Cardiac fibroblast (primary cell): Measurements from ENCODE around the gene SMURF1.
A peak's percentile ranks its signal among the peaks of the same experiment; 100 is the strongest.

Experiments used
- DNase-seq, 2 donors: peaks; one replicate each; pipeline versions ENCODE4 v3.0.0 to v3.0.0-alpha.2; 2010; ENCODE audit warnings: low read depth in 2 of 2
- H3K4me3 ChIP-seq, 2 donors: replicated peaks in 1 of 2; 1 replicate in 1 of 2; 2 replicates in 1 of 2; pipeline ENCODE4 v1.5.1; 2011; ENCODE audit warnings: low read depth in 2 of 2, low read length in 2 of 2, mild to moderate bottlenecking in 2 of 2, moderate library complexity in 1 of 2
- TF ChIP-seq, protein P1 (sequence below): IDR thresholded peaks from one replicate; pipeline ENCODE4 v1.5.1; 2011; ENCODE audit warnings: low read depth, mild to moderate bottlenecking, low read length, inconsistent platforms

The SMURF1 gene

GRCh38 chr7:99094401-99094800 is 49.5 kb downstream of the SMURF1 start:
- no peak for DNase-seq
- TF ChIP-seq, protein P1, sequence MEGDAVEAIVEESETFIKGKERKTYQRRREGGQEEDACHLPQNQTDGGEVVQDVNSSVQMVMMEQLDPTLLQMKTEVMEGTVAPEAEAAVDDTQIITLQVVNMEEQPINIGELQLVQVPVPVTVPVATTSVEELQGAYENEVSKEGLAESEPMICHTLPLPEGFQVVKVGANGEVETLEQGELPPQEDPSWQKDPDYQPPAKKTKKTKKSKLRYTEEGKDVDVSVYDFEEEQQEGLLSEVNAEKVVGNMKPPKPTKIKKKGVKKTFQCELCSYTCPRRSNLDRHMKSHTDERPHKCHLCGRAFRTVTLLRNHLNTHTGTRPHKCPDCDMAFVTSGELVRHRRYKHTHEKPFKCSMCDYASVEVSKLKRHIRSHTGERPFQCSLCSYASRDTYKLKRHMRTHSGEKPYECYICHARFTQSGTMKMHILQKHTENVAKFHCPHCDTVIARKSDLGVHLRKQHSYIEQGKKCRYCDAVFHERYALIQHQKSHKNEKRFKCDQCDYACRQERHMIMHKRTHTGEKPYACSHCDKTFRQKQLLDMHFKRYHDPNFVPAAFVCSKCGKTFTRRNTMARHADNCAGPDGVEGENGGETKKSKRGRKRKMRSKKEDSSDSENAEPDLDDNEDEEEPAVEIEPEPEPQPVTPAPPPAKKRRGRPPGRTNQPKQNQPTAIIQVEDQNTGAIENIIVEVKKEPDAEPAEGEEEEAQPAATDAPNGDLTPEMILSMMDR: no peak
- H3K4me3 ChIP-seq: no peak overlapping the region

GRCh38 chr7:99092064-99092720 is 51.7 kb downstream of the SMURF1 start:
- TF ChIP-seq, protein P1: no peak
- H3K4me3 ChIP-seq: no peak overlapping the region
- DNase-seq: no peak

GRCh38 chr7:99090771-99091542 is 53.0 kb downstream of the SMURF1 start:
- peak in 1 of 2 donors; percentile 32 for DNase-seq
- no peak overlapping the region for H3K4me3 ChIP-seq
- TF ChIP-seq, protein P1: no peak

- H3K4me3 ChIP-seq: no peak overlapping the region
- TF ChIP-seq, protein P1: no peak
- no peak for DNase-seq
Measured at GRCh38 chr7:99089914-99090629, 53.8 kb downstream of the SMURF1 start.

DNA sequence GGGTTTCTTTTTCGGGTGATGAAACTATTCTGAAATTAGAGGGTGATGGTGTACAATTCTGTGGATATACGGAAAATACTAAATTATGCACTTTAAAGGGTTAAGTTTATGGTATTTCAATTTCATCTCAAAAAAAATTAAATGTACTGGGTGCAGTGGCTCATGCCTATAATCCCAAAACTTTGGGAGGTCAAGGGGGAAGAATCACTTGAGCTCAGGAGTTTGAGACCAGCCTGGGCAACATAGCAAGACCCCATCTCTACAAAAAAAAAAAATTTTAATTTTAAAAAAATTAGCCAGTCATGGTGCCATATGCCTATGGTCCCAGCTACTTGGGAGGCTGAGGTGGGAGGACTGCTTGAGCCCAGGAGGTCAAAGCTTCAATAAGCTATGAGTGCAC is 57.0 kb downstream of the SMURF1 start:
- DNase-seq: no peak
- TF ChIP-seq, protein P1: no peak
- no peak overlapping the region for H3K4me3 ChIP-seq

- TF ChIP-seq, protein P1: no peak
- H3K4me3 ChIP-seq: no peak overlapping the region
- DNase-seq: no peak
Measured at GRCh38 chr7:99086532-99086931, 57.4 kb downstream of the SMURF1 start.
